CD4-positive, alpha-beta memory T cell (primary cell): Measurements from ENCODE around the gene CFAP68. TPM values are rescaled to one million over a fixed set of nuclear protein-coding genes. Genes with fewer than 3 reads are reported as not detected.

ENCODE experiments used
- CTCF ChIA-PET: fragments of 350-600 bp; sonication (Branson Sonifier 250); formaldehyde crosslinking; loops from one replicate; lab custom pipeline; 2021; ENCODE audit warnings: inconsistent platforms; ENCODE audit not compliant: partially characterized antibody; lab: Charles Lee
- POLR2A ChIA-PET: fragments of 350-600 bp; sonication (Branson Sonifier 250); formaldehyde crosslinking; loops from one replicate; lab custom pipeline; 2021; ENCODE audit not compliant: partially characterized antibody; lab: Charles Lee
- DNase-seq, 5 donors: peaks; one replicate each; pipeline versions ENCODE4 v3.0.0 to v3.0.0-alpha.2; 2020 to 2022; ENCODE audit warnings: mixed read lengths in 1 of 5
- H3K27ac ChIP-seq: one replicate; pipeline ENCODE4 v1.7.0; 2013; ENCODE audit warnings: low read depth, low read length
- H3K27me3 ChIP-seq: 2 replicates; pipeline ENCODE4 v1.7.0; 2013; ENCODE audit warnings: mild to moderate bottlenecking, low read length, moderate library complexity; ENCODE audit not compliant: insufficient read depth
- H3K36me3 ChIP-seq: 2 replicates; pipeline ENCODE4 v1.7.0; 2013; ENCODE audit warnings: mild to moderate bottlenecking, low read length, moderate library complexity; ENCODE audit not compliant: insufficient read depth
- H3K4me1 ChIP-seq: 2 replicates; pipeline ENCODE4 v1.7.0; 2013; ENCODE audit warnings: mild to moderate bottlenecking, low read length, moderate library complexity; ENCODE audit not compliant: insufficient read depth
- H3K4me3 ChIP-seq, 2 donors: one replicate each; pipeline ENCODE4 v1.7.0; 2013; ENCODE audit warnings: low read length in 2 of 2, mild to moderate bottlenecking in 1 of 2
- H3K9me3 ChIP-seq, 2 donors: one replicate each; pipeline ENCODE4 v1.7.0; 2013; ENCODE audit warnings: low read length in 2 of 2, control low read depth in 1 of 2; ENCODE audit not compliant: control insufficient read depth in 1 of 2
- H3K27ac Mint-ChIP-seq, 7 donors: one replicate each; pipeline ENCODE4 v1.8.0; 2020 to 2021; ENCODE audit warnings: mixed read lengths in 7 of 7, mild to moderate bottlenecking in 6 of 7, inconsistent platforms in 3 of 7, moderate library complexity in 3 of 7
- H3K27me3 Mint-ChIP-seq, 2 donors: one replicate each; pipeline ENCODE4 v1.8.0; 2020 to 2021; ENCODE audit warnings: mixed read lengths in 2 of 2
- H3K36me3 Mint-ChIP-seq, 2 donors: one replicate each; pipeline ENCODE4 v1.8.0; 2020 to 2021; ENCODE audit warnings: mixed read lengths in 2 of 2, inconsistent platforms in 1 of 2, mild to moderate bottlenecking in 1 of 2
- H3K4me1 Mint-ChIP-seq, 4 donors: one replicate each; pipeline ENCODE4 v1.8.0; 2020 to 2021; ENCODE audit warnings: mixed read lengths in 4 of 4, mild to moderate bottlenecking in 1 of 4
- H3K4me3 Mint-ChIP-seq, 8 donors: one replicate each; pipeline ENCODE4 v1.8.0; 2020 to 2021; ENCODE audit warnings: mixed read lengths in 8 of 8, mild to moderate bottlenecking in 7 of 8, moderate library complexity in 6 of 8, inconsistent platforms in 3 of 8
- H3K9me3 Mint-ChIP-seq, 8 donors: one replicate each; pipeline ENCODE4 v1.8.0; 2020 to 2021; ENCODE audit warnings: mixed read lengths in 8 of 8, mild to moderate bottlenecking in 5 of 8, inconsistent platforms in 3 of 8, moderate library complexity in 1 of 8
- intact Hi-C: fragments of 100-400 bp; cut with micrococcal nuclease; formaldehyde crosslinking; loops from one replicate; pipeline ENCODE4 v1.15.1; 2023
- polyA plus RNA-seq, 2 donors: library from polyadenylated mRNA; unstranded; fragments of 300-500 nt; fragmentation: Illumina TruSeq; gene quantifications; one replicate each; pipeline ENCODE4 v1.2.3, GENCODE V29; 2021
- total RNA-seq, 2 experiments: library from RNA; stranded (reverse); gene quantifications; one replicate each; pipeline ENCODE4 v1.2.3, GENCODE V29; 2021

The CFAP68 gene
- total and polyA plus RNA-seq, 4 experiments from 2014 or later = 14.8 to 30.9 (median 24.7) TPM

- Histone ChIP-seq H3K27ac (no peak overlapping the region), H3K9me3 (no peaks in the 10 kb centered on the region), H3K4me3 (no peak overlapping the region), H3K27me3 (no peaks in the 10 kb centered on the region), H3K4me1 (no peaks in the 10 kb centered on the region), H3K36me3 (no peaks in the 10 kb centered on the region)
- no peak overlapping the region for H3K27ac Mint-ChIP-seq
- ChIA-PET CTCF (interaction anchor here (1.0 kb wide), 1 partner anchor 23 kb away, joined by 4 read pairs; no protein-coding TSS in a partner anchor), POLR2A (no interaction called here)
- peaks cover 0 to 4% (median 0%) of the 10 kb centered on the region in 4 donors for H3K4me1 Mint-ChIP-seq
- intact Hi-C loops = no loop called here
- no peak for DNase-seq
- peaks cover 0 to 6% of the 10 kb centered on the region in 2 donors for H3K36me3 Mint-ChIP-seq
- H3K27me3 Mint-ChIP-seq = peaks cover 19 to 24% of the 10 kb centered on the region in 2 donors
- H3K4me3 Mint-ChIP-seq = no peak overlapping the region
- H3K9me3 Mint-ChIP-seq = peaks cover 0 to 3% (median 0%) of the 10 kb centered on the region in 8 donors
Measured at GRCh38 chr11:111908639-111909305, 29.4 kb downstream of the CFAP68 start.

DNA sequence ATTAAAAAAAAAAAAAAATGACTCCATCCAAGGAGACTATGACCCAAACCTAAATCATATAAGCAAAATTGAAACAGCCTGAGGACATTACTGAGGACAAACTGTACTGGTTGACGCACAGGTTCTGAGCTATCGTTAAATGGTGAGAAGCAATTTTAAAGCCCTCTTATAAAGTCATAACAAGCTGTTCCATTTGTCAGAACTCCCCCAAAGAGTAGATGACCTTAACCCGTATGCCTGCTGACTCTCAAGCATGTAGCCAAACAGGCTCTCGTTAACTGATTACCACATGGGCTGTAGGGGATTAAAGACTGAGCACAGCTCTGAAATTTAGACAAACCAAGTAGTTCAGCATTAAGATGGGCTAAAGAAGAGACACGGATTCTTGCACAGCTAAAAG, 30.0 kb downstream of the CFAP68 start:
- ChIA-PET CTCF (interaction anchor here (1.0 kb wide), 1 partner anchor 22 kb away, joined by 4 read pairs; no protein-coding TSS in a partner anchor), POLR2A (no interaction called here)
- Mint-ChIP-seq H3K27ac (no peak overlapping the region), H3K4me1 (peaks cover 0 to 4% (median 0%) of the 10 kb centered on the region in 4 donors), H3K9me3 (peaks cover 0 to 3% (median 0%) of the 10 kb centered on the region in 8 donors), H3K27me3 (peaks cover 23 to 29% of the 10 kb centered on the region in 2 donors), H3K4me3 (no peak overlapping the region), H3K36me3 (peaks cover 0 to 6% of the 10 kb centered on the region in 2 donors)
- Histone ChIP-seq H3K36me3 (no peaks in the 10 kb centered on the region), H3K9me3 (no peaks in the 10 kb centered on the region), H3K4me3 (no peak overlapping the region), H3K27ac (no peak overlapping the region), H3K4me1 (no peaks in the 10 kb centered on the region), H3K27me3 (no peaks in the 10 kb centered on the region)
- intact Hi-C loops = no loop called here
- no peak for DNase-seq

GRCh38 chr11:111910676-111911562, 31.6 kb downstream of the CFAP68 start:
- intact Hi-C loops = no loop called here
- Mint-ChIP-seq H3K27ac (peak overlapping the region in 1 of 7 donors; percentile 23), H3K36me3 (no peaks in the 10 kb centered on the region), H3K9me3 (no peaks in the 10 kb centered on the region), H3K27me3 (peaks cover 29 to 34% of the 10 kb centered on the region in 2 donors), H3K4me1 (peaks cover 0 to 4% (median 0%) of the 10 kb centered on the region in 4 donors), H3K4me3 (peak overlapping the region in 1 of 8 donors; percentile 60)
- DNase-seq = no peak
- no peaks in the 10 kb centered on the region for H3K9me3 ChIP-seq
- no peak overlapping the region for H3K4me3 ChIP-seq
- peaks cover 5% of the 10 kb centered on the region for H3K27me3 ChIP-seq
- ChIA-PET CTCF (interaction anchor here (1.8 kb wide), 1 partner anchor 69 kb away, joined by 4 read pairs; no protein-coding TSS in a partner anchor), POLR2A (no interaction called here)
- no peak overlapping the region for H3K27ac ChIP-seq
- no peaks in the 10 kb centered on the region for H3K4me1 ChIP-seq
- no peaks in the 10 kb centered on the region for H3K36me3 ChIP-seq

- Histone ChIP-seq H3K4me3 (no peak within 1 kb of the TSS), H3K36me3 (no peaks in the 10 kb centered on the region), H3K4me1 (no peaks in the 10 kb centered on the region), H3K27me3 (peaks cover 5% of the 10 kb centered on the region), H3K9me3 (no peaks in the 10 kb centered on the region), H3K27ac (no peak within 1 kb of the TSS)
- Mint-ChIP-seq H3K9me3 (no peaks in the 10 kb centered on the region), H3K27me3 (peaks cover 35 to 41% of the 10 kb centered on the region in 2 donors), H3K36me3 (no peaks in the 10 kb centered on the region), H3K4me3 (peak within 1 kb of the TSS in 1 of 8 donors; percentile 60), H3K27ac (peak within 1 kb of the TSS in 2 of 7 donors; percentile 23 to 31), H3K4me1 (peaks cover 0 to 4% (median 0%) of the 10 kb centered on the region in 4 donors)
- POLR2A ChIA-PET = no interaction called here
- no peak for DNase-seq
- CTCF ChIA-PET = interaction anchor here (1.8 kb wide), 1 partner anchor 70 kb away, joined by 4 read pairs; no protein-coding TSS in a partner anchor
- intact Hi-C loops = no loop called here
Measured at GRCh38 chr11:111911563-111912401, 32.4 kb downstream of the CFAP68 start, which contains the start of gene CRYAB. Gene CRYAB, minus strand, starts transcription at chr11:111911770. Its CDS starts 46 bp downstream, at chr11:111911724.

GRCh38 chr11:111912535-111912934, 33.2 kb downstream of the CFAP68 start, which contains the start of gene HSPB2:
Gene HSPB2, plus strand, starts transcription at chr11:111912734. Its CDS starts 96 bp downstream, at chr11:111912830.
- intact Hi-C loops = no loop called here
- Mint-ChIP-seq H3K9me3 (no peaks in the 10 kb centered on the region), H3K36me3 (no peaks in the 10 kb centered on the region), H3K27me3 (peaks cover 35 to 47% of the 10 kb centered on the region in 2 donors), H3K4me3 (no peak within 1 kb of the TSS), H3K4me1 (peaks cover 0 to 4% (median 0%) of the 10 kb centered on the region in 4 donors), H3K27ac (peak within 1 kb of the TSS in 1 of 7 donors; percentile 31)
- Histone ChIP-seq H3K27ac (no peak within 1 kb of the TSS), H3K36me3 (no peaks in the 10 kb centered on the region), H3K9me3 (no peaks in the 10 kb centered on the region), H3K4me1 (no peaks in the 10 kb centered on the region), H3K27me3 (peaks cover 5% of the 10 kb centered on the region), H3K4me3 (no peak within 1 kb of the TSS)
- CTCF ChIA-PET = no interaction called here
- DNase-seq = no peak
- POLR2A ChIA-PET = no interaction called here

DNA sequence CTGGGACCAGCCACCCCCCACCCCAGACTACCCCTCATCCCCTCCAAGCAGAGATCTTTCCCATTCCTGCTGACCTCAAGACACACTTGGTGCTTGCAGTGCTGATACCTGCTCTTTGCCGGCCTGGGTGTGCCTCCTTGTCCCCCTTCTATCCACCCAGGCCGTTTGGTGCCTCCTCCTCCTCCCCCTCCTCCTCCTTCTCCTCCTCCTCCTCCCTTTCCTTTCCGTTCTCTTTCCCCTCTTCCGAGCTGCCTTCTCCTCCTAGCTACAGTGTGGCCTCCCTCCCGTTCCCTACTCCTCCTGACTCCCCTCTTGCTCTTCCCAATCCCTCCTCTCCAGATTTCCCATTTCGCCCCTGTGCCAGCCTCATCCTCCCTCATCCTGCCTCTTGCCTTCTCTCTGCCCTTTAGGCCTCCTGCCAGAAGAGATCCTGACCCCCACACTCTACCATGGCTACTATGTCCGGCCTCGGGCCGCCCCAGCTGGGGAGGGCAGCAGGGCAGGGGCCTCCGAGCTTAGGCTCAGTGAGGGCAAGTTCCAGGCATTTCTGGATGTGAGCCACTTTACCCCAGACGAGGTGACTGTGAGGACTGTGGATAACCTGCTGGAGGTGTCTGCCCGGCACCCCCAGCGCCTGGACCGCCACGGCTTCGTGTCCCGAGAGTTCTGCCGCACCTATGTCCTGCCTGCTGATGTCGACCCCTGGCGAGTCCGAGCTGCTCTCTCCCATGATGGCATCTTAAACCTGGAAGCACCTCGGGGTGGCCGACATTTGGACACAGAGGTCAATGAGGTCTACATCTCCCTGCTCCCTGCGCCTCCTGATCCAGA, 33.9 kb downstream of the CFAP68 start:
- Mint-ChIP-seq H3K4me1 (peaks cover 0 to 4% (median 0%) of the 10 kb centered on the region in 4 donors), H3K36me3 (no peaks in the 10 kb centered on the region), H3K9me3 (no peaks in the 10 kb centered on the region), H3K27ac (no peak overlapping the region), H3K27me3 (peaks cover 35 to 51% of the 10 kb centered on the region in 2 donors), H3K4me3 (no peak overlapping the region)
- no peaks in the 10 kb centered on the region for H3K4me1 ChIP-seq
- intact Hi-C loops = no loop called here
- peaks cover 5% of the 10 kb centered on the region for H3K27me3 ChIP-seq
- no peaks in the 10 kb centered on the region for H3K36me3 ChIP-seq
- no peaks in the 10 kb centered on the region for H3K9me3 ChIP-seq
- DNase-seq = no peak
- POLR2A ChIA-PET = no interaction called here
- no peak overlapping the region for H3K4me3 ChIP-seq
- H3K27ac ChIP-seq = no peak overlapping the region
- CTCF ChIA-PET = no interaction called here
